Measurements from ENCODE around the gene DAZAP2. TPM values are rescaled to one million over a fixed set of nuclear protein-coding genes. Genes with fewer than 3 reads are reported as not detected.

Gene DAZAP2
- total and polyA plus RNA-seq, 9 of the 15 experiments (the other 6 are each of a cell fraction or from before 2014, with no cell fraction given) = 116 to 668 (median 227) TPM

- TF ChIP-seq ZNF318 (IDR thresholded peaks at IDR 0.05; ENCODE audit: borderline replicate concordance in 1 of 2, low read depth in 1 of 2) = no peak
- no peak for TF ChIP-seq RHOXF2B (CRISPR knock-in tag; conservative IDR thresholded peaks at IDR 0.05)
- TF ChIP-seq ZNF282 (CRISPR knock-in tag; IDR thresholded peaks at IDR 0.05) = no peak
- TF ChIP-seq ZBTB26 (CRISPR knock-in tag; IDR thresholded peaks at IDR 0.05) = no peak
- no peak for TF ChIP-seq LCOR (CRISPR knock-in tag; IDR thresholded peaks at IDR 0.05)
- TF ChIP-seq NR3C1 (CRISPR knock-in tag; IDR thresholded peaks at IDR 0.05) = 0 out of 2 replicates have a peak, but pooled peaks have one; percentile 45
- no peak for TF ChIP-seq FOXK2 (conservative IDR thresholded peaks at IDR 0.05 in 1 of 2, IDR thresholded peaks at IDR 0.05 in 1 of 2; ENCODE audit: low read depth in 2 of 2)
- TF ChIP-seq E2F6 (IDR thresholded peaks at IDR 0.05; ENCODE audit: borderline replicate concordance in 1 of 2, extremely low read depth in 1 of 2, insufficient read depth in 1 of 2, insufficient read length in 1 of 2, low read depth in 1 of 2, low read length in 1 of 2, poor library complexity in 1 of 2, severe bottlenecking in 1 of 2) = peak in 1 of 2 experiments; percentile 21
- peak; percentile 86; the same call in 1 of the 2 replicates for TF ChIP-seq KDM2B (CRISPR knock-in tag; IDR thresholded peaks at IDR 0.05)
- no peak for TF ChIP-seq PRMT5 (CRISPR knock-in tag; IDR thresholded peaks at IDR 0.05)
- TF ChIP-seq HCFC1 (IDR thresholded peaks at IDR 0.05; ENCODE audit: low read depth, low read length) = no peak
- no peak for TF ChIP-seq BRF2 (IDR thresholded peaks at IDR 0.05; ENCODE audit: borderline replicate concordance, insufficient read depth, insufficient read length)
- no peak for TF ChIP-seq ZNF253 (CRISPR knock-in tag; conservative IDR thresholded peaks at IDR 0.05)
Observed at GRCh38 chr12:51270067-51270950, 31.7 kb downstream of the DAZAP2 start, which contains the start of gene SMAGP (continued).

Data from K562 (cell line).